Measurements from ENCODE around the gene EPYC. TPM values are rescaled to one million over a fixed set of nuclear protein-coding genes. Genes with fewer than 3 reads are reported as not detected.

EPYC gene
- total RNA-seq, 1 experiment from 2014 or later, result not detected

- peak; percentile 81 for DNase-seq
- CTCF ChIA-PET, result interaction anchor here (0.5 to 1.0 kb wide), 5 partner anchors 9 to 351 kb away, joined by 3 to 5 read pairs (median 4); no protein-coding TSS in a partner anchor
- no peak overlapping the region for H3K9ac ChIP-seq (ENCODE audit: low read length)
- no peaks in the 10 kb centered on the region for H3K27me3 ChIP-seq (ENCODE audit: low read length)
- peak; percentile 83 for ATAC-seq
- no peak overlapping the region for H3K4me2 ChIP-seq (ENCODE audit: low read length)
- H3K36me3 ChIP-seq (ENCODE audit: low read depth, low read length), result no peaks in the 10 kb centered on the region
- POLR2A ChIA-PET (ENCODE audit: unreplicated experiment), result no interaction called here
- H3K9me3 ChIP-seq (ENCODE audit: low read length), result no peaks in the 10 kb centered on the region
- H3K4me1 ChIP-seq (ENCODE audit: insufficient read depth, low read length), result peaks cover 27% of the 10 kb centered on the region
- H4K20me1 ChIP-seq (ENCODE audit: low read length), result no peaks in the 10 kb centered on the region
- H3K27ac ChIP-seq (ENCODE audit: low read length), result no peak overlapping the region
- no peaks in the 10 kb centered on the region for H3K9me2 ChIP-seq (replicated peaks; ENCODE audit: low read length)
- no TSS peak for BruUV-seq (replicated peaks)
- H2AFZ ChIP-seq (ENCODE audit: low read length), result no peak overlapping the region
- no peaks in the 10 kb centered on the region for H3K79me2 ChIP-seq (ENCODE audit: low read length)
- no peak for TF ChIP-seq EZH2phosphoT487 (IDR thresholded peaks at IDR 0.05; ENCODE audit: borderline replicate concordance, low read length)
- TF ChIP-seq EZH2 (IDR thresholded peaks at IDR 0.05; ENCODE audit: low read length, unreplicated experiment), result no peak
- peak; percentile 90 for TF ChIP-seq CTCF (conservative IDR thresholded peaks at IDR 0.05; ENCODE audit: low read depth, low read length)
- no peak overlapping the region for H3K4me3 ChIP-seq (ENCODE audit: low read length)
- intact Hi-C loops (cut with micrococcal nuclease), result loop anchor here (1.0 to 5.0 kb wide), 5 partner anchors 131 to 377 kb away; no protein-coding TSS in a partner anchor
- H3F3A ChIP-seq (ENCODE audit: low read length, unreplicated experiment), result no peaks in the 10 kb centered on the region
Measured at GRCh38 chr12:90978117-90978770, 26.5 kb downstream of the EPYC start.

- Histone ChIP-seq H3K4me3 (ENCODE audit: low read length) (no peak overlapping the region), H3K27me3 (ENCODE audit: low read length) (no peaks in the 10 kb centered on the region), H2AFZ (ENCODE audit: low read length) (no peak overlapping the region), H3K9me2 (replicated peaks; ENCODE audit: low read length) (no peaks in the 10 kb centered on the region), H3K79me2 (ENCODE audit: low read length) (no peaks in the 10 kb centered on the region), H3K4me1 (ENCODE audit: insufficient read depth, low read length) (peaks cover 27% of the 10 kb centered on the region), H3K27ac (ENCODE audit: low read length) (no peak overlapping the region), H3F3A (ENCODE audit: low read length, unreplicated experiment) (no peaks in the 10 kb centered on the region), H3K9me3 (ENCODE audit: low read length) (no peaks in the 10 kb centered on the region), H3K36me3 (ENCODE audit: low read depth, low read length) (no peaks in the 10 kb centered on the region), H3K9ac (ENCODE audit: low read length) (no peak overlapping the region), H3K4me2 (ENCODE audit: low read length) (no peak overlapping the region), H4K20me1 (ENCODE audit: low read length) (no peaks in the 10 kb centered on the region)
- TF ChIP-seq EZH2 (IDR thresholded peaks at IDR 0.05; ENCODE audit: low read length, unreplicated experiment), result no peak
- TF ChIP-seq CTCF (conservative IDR thresholded peaks at IDR 0.05; ENCODE audit: low read depth, low read length), result no peak
- no peak for TF ChIP-seq EZH2phosphoT487 (IDR thresholded peaks at IDR 0.05; ENCODE audit: borderline replicate concordance, low read length)
- POLR2A ChIA-PET (ENCODE audit: unreplicated experiment), result no interaction called here
- BruUV-seq (replicated peaks), result no TSS peak
- DNase-seq (no peak), ATAC-seq (no peak)
- intact Hi-C loops (cut with micrococcal nuclease), result loop anchor here (5.0 kb wide), 1 partner anchor 200 kb away; no protein-coding TSS in a partner anchor
- CTCF ChIA-PET, result no interaction called here
Measured at GRCh38 chr12:90977224-90977623, 27.5 kb downstream of the EPYC start.

GRCh38 chr12:90974286-90974685 is 30.5 kb downstream of the EPYC start:
- peak; percentile 60 for ATAC-seq

More at GRCh38 chr12:90974286-90974685, 30.5 kb downstream of the EPYC start:
- no peaks in the 10 kb centered on the region for H3K79me2 ChIP-seq (ENCODE audit: low read length)
- H3K27ac ChIP-seq (ENCODE audit: low read length), result no peak overlapping the region
- TF ChIP-seq EZH2phosphoT487 (IDR thresholded peaks at IDR 0.05; ENCODE audit: borderline replicate concordance, low read length) (no peak), CTCF (conservative IDR thresholded peaks at IDR 0.05; ENCODE audit: low read depth, low read length) (no peak), EZH2 (IDR thresholded peaks at IDR 0.05; ENCODE audit: low read length, unreplicated experiment) (no peak)
- no peaks in the 10 kb centered on the region for H3K9me3 ChIP-seq (ENCODE audit: low read length)
- peak overlapping the region; percentile 29 for H3K4me2 ChIP-seq (ENCODE audit: low read length)
- H3K27me3 ChIP-seq (ENCODE audit: low read length), result no peaks in the 10 kb centered on the region
- no peak overlapping the region for H3K4me3 ChIP-seq (ENCODE audit: low read length)
- no peak overlapping the region for H3K9ac ChIP-seq (ENCODE audit: low read length)
- BruUV-seq (replicated peaks), result no TSS peak
- POLR2A ChIA-PET (ENCODE audit: unreplicated experiment), result interaction anchor here (0.6 kb wide), 1 partner anchor 138 kb away, joined by 3 read pairs; no protein-coding TSS in a partner anchor
- CTCF ChIA-PET, result no interaction called here
- intact Hi-C loops (cut with micrococcal nuclease), result no loop called here
- no peaks in the 10 kb centered on the region for H4K20me1 ChIP-seq (ENCODE audit: low read length)
- H3K4me1 ChIP-seq (ENCODE audit: insufficient read depth, low read length), result peaks cover 34% of the 10 kb centered on the region
- DNase-seq, result peak; percentile 70
- H3F3A ChIP-seq (ENCODE audit: low read length, unreplicated experiment), result no peaks in the 10 kb centered on the region
- H3K36me3 ChIP-seq (ENCODE audit: low read depth, low read length), result no peaks in the 10 kb centered on the region
- no peaks in the 10 kb centered on the region for H3K9me2 ChIP-seq (replicated peaks; ENCODE audit: low read length)
- H2AFZ ChIP-seq (ENCODE audit: low read length), result no peak overlapping the region

All from PC-3 (cell line).